ENCODE measurements around the gene OR7G2.

The OR7G2 gene

DNA sequence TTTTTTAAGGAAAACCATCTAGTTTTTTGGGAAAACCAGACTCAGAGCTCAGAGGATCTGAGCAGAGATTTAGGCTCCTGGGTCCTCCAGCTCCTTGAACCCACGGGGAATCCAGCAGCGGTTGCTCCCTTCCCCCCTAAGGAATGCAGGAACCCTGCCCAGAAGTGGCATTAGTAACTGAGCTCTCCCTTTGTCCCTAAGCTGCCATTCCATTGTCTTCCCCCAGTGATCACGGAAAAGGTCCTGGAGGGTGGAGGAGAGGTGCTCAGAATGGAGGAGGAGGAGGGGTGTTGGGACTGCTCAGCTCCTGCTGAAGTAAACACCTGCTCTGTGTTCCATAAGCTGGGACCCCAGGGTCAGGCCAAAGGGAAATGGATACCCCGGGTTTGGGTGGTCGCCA lies 37.2 kb downstream of the OR7G2 start:
- no peak overlapping the region for H2BK120ac ChIP-seq (ENCODE audit: low read depth, low read length)
- no peaks in the 10 kb centered on the region for H3K36me3 ChIP-seq (ENCODE audit: control insufficient read depth in 1 of 2, insufficient read depth in 2 of 2, low read depth in 1 of 2, low read length in 2 of 2)
- H4K8ac ChIP-seq (ENCODE audit: low read length) = no peak overlapping the region
- H3K14ac ChIP-seq (ENCODE audit: low read length in 2 of 2) = no peak overlapping the region
- WGBS = 63% methylated on average over 5 of the region's 5 CpGs
- H2AK5ac ChIP-seq (ENCODE audit: low read length, severe bottlenecking) = no peak overlapping the region
- H2BK5ac ChIP-seq (ENCODE audit: low read depth, low read length, poor library complexity, severe bottlenecking) = no peak overlapping the region
- H3K23ac ChIP-seq (ENCODE audit: low read length in 2 of 2) = no peak overlapping the region
- H4K91ac ChIP-seq (ENCODE audit: low read length) = no peak overlapping the region
- H3K4ac ChIP-seq (ENCODE audit: low read depth in 1 of 2, low read length in 2 of 2) = no peak overlapping the region
- no peak overlapping the region for H3K4me2 ChIP-seq (ENCODE audit: low read length, poor library complexity, severe bottlenecking)
- DNase-seq = no peak
- H2BK12ac ChIP-seq (ENCODE audit: low read length in 2 of 2) = no peak overlapping the region
- no peaks in the 10 kb centered on the region for H3K79me1 ChIP-seq (replicated peaks; ENCODE audit: low read length, poor library complexity, severe bottlenecking)
- no peak overlapping the region for H2AFZ ChIP-seq (ENCODE audit: low read depth, low read length)
- H3K9ac ChIP-seq (ENCODE audit: low read length) = no peak overlapping the region
- no peak overlapping the region for H2BK15ac ChIP-seq (ENCODE audit: low read depth, poor library complexity, severe bottlenecking)
- no peak overlapping the region for H3K27ac ChIP-seq (ENCODE audit: low read length, poor library complexity, severe bottlenecking)
- no peaks in the 10 kb centered on the region for H3K27me3 ChIP-seq (ENCODE audit: control insufficient read depth in 1 of 2, insufficient read depth in 1 of 2, low read length in 2 of 2)
- H3K9me3 ChIP-seq (ENCODE audit: control insufficient read depth, low read length) = no peaks in the 10 kb centered on the region
- no peak overlapping the region for H3K18ac ChIP-seq (ENCODE audit: low read depth in 1 of 2, low read length in 2 of 2)
- no peak overlapping the region for H3K4me3 ChIP-seq (ENCODE audit: insufficient read depth in 1 of 2, low read depth in 1 of 2, low read length in 2 of 2)
- peaks cover 6% of the 10 kb centered on the region for H3K4me1 ChIP-seq (ENCODE audit: control insufficient read depth, insufficient read depth, low read depth, low read length)

DNA sequence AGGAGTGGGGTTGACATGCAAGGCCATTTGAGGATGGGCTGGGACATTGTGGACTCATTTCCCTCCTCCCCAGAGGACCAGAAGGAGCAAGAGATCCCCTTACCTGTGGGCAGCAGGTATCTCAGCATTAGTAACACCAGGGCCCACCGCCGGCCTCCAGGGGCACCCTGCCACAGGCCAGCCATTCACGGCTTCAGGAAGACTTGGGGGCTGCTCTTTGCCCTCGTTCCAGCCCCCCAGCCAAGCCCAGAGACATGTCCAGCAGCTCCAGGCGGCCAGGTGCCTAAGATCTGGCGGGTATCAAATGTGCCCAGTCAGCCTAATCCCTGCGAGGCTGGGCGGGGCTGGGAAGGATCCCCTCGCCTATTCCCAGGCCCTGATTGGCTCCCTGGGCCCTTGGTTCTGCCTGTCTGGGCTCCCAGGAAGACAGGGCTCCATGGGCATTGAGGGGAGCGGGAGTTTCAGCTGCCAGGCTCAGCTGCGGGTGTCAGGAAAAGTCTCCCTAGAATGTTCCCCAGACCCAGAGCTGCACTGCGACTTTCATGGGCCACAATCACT lies 41.7 kb downstream of the OR7G2 start:
- no peak for DNase-seq
- H3K9ac ChIP-seq (ENCODE audit: low read length) = no peak overlapping the region
- no peak overlapping the region for H2BK12ac ChIP-seq (ENCODE audit: low read length in 2 of 2)
- no peak overlapping the region for H2BK15ac ChIP-seq (ENCODE audit: low read depth, poor library complexity, severe bottlenecking)
- no peak overlapping the region for H3K14ac ChIP-seq (ENCODE audit: low read length in 2 of 2)
- no peak overlapping the region for H3K23ac ChIP-seq (ENCODE audit: low read length in 2 of 2)
- H3K27me3 ChIP-seq (ENCODE audit: control insufficient read depth in 1 of 2, insufficient read depth in 1 of 2, low read length in 2 of 2) = no peaks in the 10 kb centered on the region
- H3K36me3 ChIP-seq (ENCODE audit: control insufficient read depth in 1 of 2, insufficient read depth in 2 of 2, low read depth in 1 of 2, low read length in 2 of 2) = no peaks in the 10 kb centered on the region
- no peaks in the 10 kb centered on the region for H3K9me3 ChIP-seq (ENCODE audit: control insufficient read depth, low read length)
- no peak overlapping the region for H3K4me3 ChIP-seq (ENCODE audit: insufficient read depth in 1 of 2, low read depth in 1 of 2, low read length in 2 of 2)
- H4K8ac ChIP-seq (ENCODE audit: low read length) = no peak overlapping the region
- no peak overlapping the region for H2AFZ ChIP-seq (ENCODE audit: low read depth, low read length)
- H3K79me1 ChIP-seq (replicated peaks; ENCODE audit: low read length, poor library complexity, severe bottlenecking) = no peaks in the 10 kb centered on the region
- no peak overlapping the region for H4K91ac ChIP-seq (ENCODE audit: low read length)
- H3K4me1 ChIP-seq (ENCODE audit: control insufficient read depth, insufficient read depth, low read depth, low read length) = peaks cover 4% of the 10 kb centered on the region
- WGBS = 59% methylated on average over 11 of the region's 12 CpGs
- H3K27ac ChIP-seq (ENCODE audit: low read length, poor library complexity, severe bottlenecking) = no peak overlapping the region
- no peak overlapping the region for H3K4me2 ChIP-seq (ENCODE audit: low read length, poor library complexity, severe bottlenecking)
- H3K18ac ChIP-seq (ENCODE audit: low read depth in 1 of 2, low read length in 2 of 2) = no peak overlapping the region
- no peak overlapping the region for H2BK5ac ChIP-seq (ENCODE audit: low read depth, low read length, poor library complexity, severe bottlenecking)
- H2AK5ac ChIP-seq (ENCODE audit: low read length, severe bottlenecking) = no peak overlapping the region
- H2BK120ac ChIP-seq (ENCODE audit: low read depth, low read length) = no peak overlapping the region
- H3K4ac ChIP-seq (ENCODE audit: low read depth in 1 of 2, low read length in 2 of 2) = no peak overlapping the region

GRCh38 chr19:9061879-9062278 lies 45.4 kb downstream of the OR7G2 start:
- Histone ChIP-seq H2BK12ac (ENCODE audit: low read length in 2 of 2) (no peak overlapping the region), H3K9me3 (ENCODE audit: control insufficient read depth, low read length) (no peaks in the 10 kb centered on the region), H3K79me1 (replicated peaks; ENCODE audit: low read length, poor library complexity, severe bottlenecking) (no peaks in the 10 kb centered on the region), H3K4me2 (ENCODE audit: low read length, poor library complexity, severe bottlenecking) (no peak overlapping the region), H2BK5ac (ENCODE audit: low read depth, low read length, poor library complexity, severe bottlenecking) (no peak overlapping the region), H3K9ac (ENCODE audit: low read length) (no peak overlapping the region), H3K4me3 (ENCODE audit: insufficient read depth in 1 of 2, low read depth in 1 of 2, low read length in 2 of 2) (no peak overlapping the region), H2BK15ac (ENCODE audit: low read depth, poor library complexity, severe bottlenecking) (no peak overlapping the region), H3K4ac (ENCODE audit: low read depth in 1 of 2, low read length in 2 of 2) (no peak overlapping the region), H3K14ac (ENCODE audit: low read length in 2 of 2) (no peak overlapping the region), H4K8ac (ENCODE audit: low read length) (no peak overlapping the region), H3K27me3 (ENCODE audit: control insufficient read depth in 1 of 2, insufficient read depth in 1 of 2, low read length in 2 of 2) (no peaks in the 10 kb centered on the region), H3K4me1 (ENCODE audit: control insufficient read depth, insufficient read depth, low read depth, low read length) (no peaks in the 10 kb centered on the region), H2AFZ (ENCODE audit: low read depth, low read length) (no peak overlapping the region), H2BK120ac (ENCODE audit: low read depth, low read length) (no peak overlapping the region), H3K23ac (ENCODE audit: low read length in 2 of 2) (no peak overlapping the region), H3K27ac (ENCODE audit: low read length, poor library complexity, severe bottlenecking) (no peak overlapping the region), H3K18ac (ENCODE audit: low read depth in 1 of 2, low read length in 2 of 2) (no peak overlapping the region), H4K91ac (ENCODE audit: low read length) (no peak overlapping the region), H3K36me3 (ENCODE audit: control insufficient read depth in 1 of 2, insufficient read depth in 2 of 2, low read depth in 1 of 2, low read length in 2 of 2) (no peaks in the 10 kb centered on the region), H2AK5ac (ENCODE audit: low read length, severe bottlenecking) (no peak overlapping the region)
- no peak for DNase-seq
- WGBS = 77% methylated on average over 5 of the region's 8 CpGs

DNA sequence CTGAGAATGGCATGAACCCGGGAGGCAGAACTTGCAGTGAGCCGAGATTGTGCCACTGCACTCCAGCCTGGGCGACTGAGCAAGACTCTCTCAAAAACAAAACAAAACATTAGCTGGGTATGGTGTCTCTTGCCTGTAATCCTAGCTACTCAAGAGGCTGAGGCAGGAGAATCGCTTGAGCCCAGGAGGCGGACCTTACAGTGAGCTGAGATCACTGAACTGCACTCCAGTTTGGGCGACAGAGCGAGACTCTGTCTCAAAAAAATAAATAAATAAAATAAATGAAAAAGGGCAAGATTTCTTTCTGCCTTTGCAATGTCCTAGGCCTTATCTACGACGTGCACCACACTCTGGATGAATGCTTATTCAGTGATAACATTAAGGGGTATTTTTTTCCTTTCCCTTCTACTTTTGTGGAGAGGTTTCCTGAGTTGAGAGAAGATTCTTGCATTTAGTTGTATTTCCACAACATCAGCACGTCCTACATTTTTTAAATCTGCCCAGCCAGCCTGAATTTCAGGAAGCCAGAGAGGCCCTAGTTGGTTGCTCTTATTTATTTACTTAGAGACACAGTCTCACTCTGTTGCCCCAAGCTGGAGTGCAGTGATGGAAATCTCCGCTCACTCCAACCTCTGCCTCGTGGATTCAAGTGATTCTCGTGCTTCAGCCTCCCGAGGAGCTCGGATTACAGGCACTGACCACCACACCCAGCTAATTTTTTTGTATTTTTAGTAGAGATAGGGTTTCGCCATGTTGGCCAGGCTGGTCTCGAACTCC lies 46.5 kb downstream of the OR7G2 start:
- Histone ChIP-seq H3K4me2 (ENCODE audit: low read length, poor library complexity, severe bottlenecking) (no peak overlapping the region), H3K23ac (ENCODE audit: low read length in 2 of 2) (no peak overlapping the region), H2BK5ac (ENCODE audit: low read depth, low read length, poor library complexity, severe bottlenecking) (no peak overlapping the region), H2AK5ac (ENCODE audit: low read length, severe bottlenecking) (no peak overlapping the region), H3K27ac (ENCODE audit: low read length, poor library complexity, severe bottlenecking) (peak overlapping the region; percentile 42), H3K4me1 (ENCODE audit: control insufficient read depth, insufficient read depth, low read depth, low read length) (peaks cover 3% of the 10 kb centered on the region), H3K14ac (ENCODE audit: low read length in 2 of 2) (no peak overlapping the region), H2BK12ac (ENCODE audit: low read length in 2 of 2) (no peak overlapping the region), H3K36me3 (ENCODE audit: control insufficient read depth in 1 of 2, insufficient read depth in 2 of 2, low read depth in 1 of 2, low read length in 2 of 2) (no peaks in the 10 kb centered on the region), H2AFZ (ENCODE audit: low read depth, low read length) (no peak overlapping the region), H3K9me3 (ENCODE audit: control insufficient read depth, low read length) (no peaks in the 10 kb centered on the region), H3K4me3 (ENCODE audit: insufficient read depth in 1 of 2, low read depth in 1 of 2, low read length in 2 of 2) (no peak overlapping the region), H3K18ac (ENCODE audit: low read depth in 1 of 2, low read length in 2 of 2) (no peak overlapping the region), H3K9ac (ENCODE audit: low read length) (no peak overlapping the region), H3K79me1 (replicated peaks; ENCODE audit: low read length, poor library complexity, severe bottlenecking) (no peaks in the 10 kb centered on the region), H3K4ac (ENCODE audit: low read depth in 1 of 2, low read length in 2 of 2) (no peak overlapping the region), H4K8ac (ENCODE audit: low read length) (no peak overlapping the region), H2BK120ac (ENCODE audit: low read depth, low read length) (no peak overlapping the region), H3K27me3 (ENCODE audit: control insufficient read depth in 1 of 2, insufficient read depth in 1 of 2, low read length in 2 of 2) (no peaks in the 10 kb centered on the region), H2BK15ac (ENCODE audit: low read depth, poor library complexity, severe bottlenecking) (no peak overlapping the region), H4K91ac (ENCODE audit: low read length) (no peak overlapping the region)
- 68% methylated on average over 11 of the region's 17 CpGs for WGBS
- no peak for DNase-seq

Measured in mesenchymal stem cell (in vitro differentiated cells and primary cell).